GM13976 (cell line): Measurements from ENCODE around the gene ASPSCR1.

Source experiments
- DNase-seq: peaks from one replicate; pipeline ENCODE4 v3.0.0; 2012; ENCODE audit warnings: low spot score
- in situ Hi-C: fragments of 300-500 bp; cut with MboI; formaldehyde crosslinking; loops from one replicate; pipeline ENCODE4 v1.12.0; 2022; ENCODE audit warnings: low sequenced_read_pairs, mixed read lengths, inconsistent platforms; ENCODE audit not compliant: unreplicated experiment
- TF ChIP-seq, protein P1 (sequence below): IDR thresholded peaks from 2 replicates; pipeline ENCODE4 v1.5.1; 2012; ENCODE audit warnings: borderline replicate concordance, mild to moderate bottlenecking; ENCODE audit not compliant: insufficient read depth; ENCODE audit errors: extremely low read depth, missing control alignments, control extremely low read depth

ASPSCR1 gene

DNA sequence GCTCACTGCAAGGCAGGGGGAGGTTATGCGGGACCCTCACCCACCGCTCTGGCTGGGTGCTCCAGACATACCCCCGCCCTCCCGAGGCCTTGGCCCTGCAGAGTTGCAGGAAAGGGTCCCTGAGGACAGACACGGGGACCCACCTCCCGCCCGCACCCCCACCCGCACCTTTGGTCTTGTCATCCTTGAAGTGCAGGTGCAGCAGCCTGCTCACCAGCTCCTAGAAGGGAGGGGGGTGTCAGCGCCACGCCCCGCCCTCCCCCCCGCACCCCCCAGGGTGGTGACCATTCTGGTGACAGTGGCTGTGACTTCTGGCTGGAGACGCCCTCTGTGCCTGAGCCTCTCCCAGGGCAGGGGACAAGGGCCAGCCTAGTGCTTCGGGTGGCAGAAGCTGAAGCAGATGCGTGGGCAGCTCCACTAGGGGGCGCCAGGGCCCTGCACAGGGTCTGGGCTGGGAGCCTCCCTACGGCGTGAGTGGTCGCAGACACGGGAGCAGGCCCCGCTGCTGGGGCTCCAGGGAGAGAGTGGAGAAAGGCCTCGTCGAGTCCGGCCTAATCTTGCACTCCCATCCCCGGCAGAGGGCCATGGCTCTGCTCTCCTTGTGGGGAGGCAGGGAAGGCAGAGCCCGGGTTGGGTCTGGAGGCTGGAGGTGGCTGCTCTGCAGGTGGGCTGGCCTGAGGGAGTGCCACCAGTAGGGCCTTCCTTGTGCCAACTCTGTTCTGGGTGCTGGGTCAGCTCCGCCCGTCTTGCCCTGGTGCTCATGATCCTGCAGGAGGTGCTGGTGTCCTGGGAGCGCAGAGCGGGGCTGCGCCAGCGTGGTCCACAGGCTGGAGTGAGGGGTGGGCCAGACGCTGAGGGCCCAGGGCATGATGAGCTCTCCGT is 42.5 kb downstream of the ASPSCR1 start:
- in situ Hi-C loops: loop anchor here (10.0 kb wide), 1 partner anchor 135 kb away; no protein-coding TSS in a partner anchor
- DNase-seq: peak; percentile 85
- TF ChIP-seq, protein P1, sequence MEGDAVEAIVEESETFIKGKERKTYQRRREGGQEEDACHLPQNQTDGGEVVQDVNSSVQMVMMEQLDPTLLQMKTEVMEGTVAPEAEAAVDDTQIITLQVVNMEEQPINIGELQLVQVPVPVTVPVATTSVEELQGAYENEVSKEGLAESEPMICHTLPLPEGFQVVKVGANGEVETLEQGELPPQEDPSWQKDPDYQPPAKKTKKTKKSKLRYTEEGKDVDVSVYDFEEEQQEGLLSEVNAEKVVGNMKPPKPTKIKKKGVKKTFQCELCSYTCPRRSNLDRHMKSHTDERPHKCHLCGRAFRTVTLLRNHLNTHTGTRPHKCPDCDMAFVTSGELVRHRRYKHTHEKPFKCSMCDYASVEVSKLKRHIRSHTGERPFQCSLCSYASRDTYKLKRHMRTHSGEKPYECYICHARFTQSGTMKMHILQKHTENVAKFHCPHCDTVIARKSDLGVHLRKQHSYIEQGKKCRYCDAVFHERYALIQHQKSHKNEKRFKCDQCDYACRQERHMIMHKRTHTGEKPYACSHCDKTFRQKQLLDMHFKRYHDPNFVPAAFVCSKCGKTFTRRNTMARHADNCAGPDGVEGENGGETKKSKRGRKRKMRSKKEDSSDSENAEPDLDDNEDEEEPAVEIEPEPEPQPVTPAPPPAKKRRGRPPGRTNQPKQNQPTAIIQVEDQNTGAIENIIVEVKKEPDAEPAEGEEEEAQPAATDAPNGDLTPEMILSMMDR: peak; percentile 85

DNA sequence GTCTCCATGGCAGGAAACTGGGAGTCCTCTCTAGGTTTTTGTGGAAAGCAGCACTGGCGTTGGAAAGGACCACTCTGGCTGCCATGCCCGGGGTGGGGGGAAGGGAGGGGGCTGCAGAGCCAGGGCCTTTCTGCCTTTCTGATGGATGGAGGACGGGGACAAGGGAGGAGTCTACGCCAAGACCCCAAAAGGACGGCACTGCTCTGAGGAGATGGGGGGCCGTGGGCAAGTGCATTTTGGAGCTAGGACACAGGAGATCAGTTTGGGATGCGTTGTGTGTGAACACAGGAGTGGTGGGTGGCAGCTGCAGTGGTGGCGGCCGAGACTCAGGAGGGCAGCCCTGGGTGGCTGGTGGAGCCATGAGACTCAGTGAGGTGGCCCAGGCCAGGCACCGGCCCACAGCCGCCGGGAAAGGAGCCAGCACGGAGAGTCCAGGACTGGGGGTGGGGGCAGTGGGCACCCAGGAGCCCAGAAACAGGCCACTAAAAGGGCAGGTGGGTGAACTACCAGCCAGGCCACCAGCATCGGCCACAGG is 43.2 kb downstream of the ASPSCR1 start:
- TF ChIP-seq, protein P1: no peak
- no peak for DNase-seq
- in situ Hi-C loops: loop anchor here (10.0 kb wide), 1 partner anchor 134 kb away; no protein-coding TSS in a partner anchor

DNA sequence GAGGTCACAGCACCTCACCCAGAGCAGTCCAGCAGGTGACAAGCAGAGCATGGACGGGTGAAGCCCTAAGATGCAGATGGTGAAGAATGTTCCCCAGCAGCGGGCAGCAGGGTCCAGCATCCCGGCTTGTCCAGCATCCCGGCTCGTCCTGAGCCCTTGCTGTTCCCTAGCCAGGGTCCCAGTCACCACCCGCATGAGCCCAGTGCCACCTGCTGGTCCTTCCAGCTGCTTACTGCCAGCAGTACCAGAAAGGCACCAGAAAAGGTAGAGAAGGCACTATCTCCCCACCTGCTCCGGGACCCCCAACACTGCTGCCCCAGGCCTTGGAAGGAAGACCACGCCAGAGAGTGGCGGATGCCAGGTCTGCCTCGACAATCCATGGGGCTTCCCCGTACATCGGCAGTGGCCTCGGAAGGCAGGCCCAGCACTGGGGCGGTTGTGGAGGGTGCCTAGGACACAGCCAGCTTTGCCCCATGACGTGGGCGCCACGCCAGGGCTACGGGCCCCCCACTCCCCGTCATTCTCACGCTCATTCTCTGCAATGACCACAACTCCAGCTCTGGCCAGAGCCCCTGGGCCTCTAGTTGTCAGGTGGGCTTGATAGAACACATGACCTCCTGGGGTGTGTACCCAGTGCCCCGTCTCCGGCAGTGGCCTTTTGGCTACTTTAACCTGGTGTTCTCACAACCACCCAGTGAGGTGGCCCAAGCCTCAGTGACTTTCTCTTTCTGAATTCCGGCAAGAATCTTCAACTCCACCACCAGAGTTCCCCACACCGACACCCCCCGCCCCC is 43.9 kb downstream of the ASPSCR1 start:
- peak; percentile 72 for DNase-seq
- in situ Hi-C loops: loop anchor here (10.0 kb wide), 1 partner anchor 133 kb away; no protein-coding TSS in a partner anchor
- TF ChIP-seq, protein P1: peak; percentile 48

DNA sequence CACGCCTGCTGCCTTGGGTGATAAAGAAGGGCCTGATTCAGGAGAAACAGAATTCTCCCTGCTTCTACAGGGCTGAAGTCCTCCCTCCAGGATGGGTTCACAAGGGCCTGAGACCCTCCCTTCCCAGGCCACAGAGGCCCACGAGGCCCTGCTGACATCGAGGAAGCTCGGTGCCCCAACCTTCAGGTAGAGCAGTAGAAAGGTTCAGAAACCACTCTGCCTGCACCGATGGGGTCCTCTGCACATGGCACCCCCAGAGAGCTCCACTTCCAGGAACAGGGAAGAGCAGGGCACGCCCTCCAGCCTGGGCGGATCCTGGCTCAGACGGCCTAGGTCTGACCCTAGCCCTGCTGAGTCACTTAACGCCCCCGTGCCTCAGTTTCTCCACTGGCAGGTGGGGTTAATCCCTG is 44.5 kb downstream of the ASPSCR1 start:
- TF ChIP-seq, protein P1: no peak
- in situ Hi-C loops: loop anchor here (10.0 kb wide), 1 partner anchor 133 kb away; no protein-coding TSS in a partner anchor
- no peak for DNase-seq

DNA sequence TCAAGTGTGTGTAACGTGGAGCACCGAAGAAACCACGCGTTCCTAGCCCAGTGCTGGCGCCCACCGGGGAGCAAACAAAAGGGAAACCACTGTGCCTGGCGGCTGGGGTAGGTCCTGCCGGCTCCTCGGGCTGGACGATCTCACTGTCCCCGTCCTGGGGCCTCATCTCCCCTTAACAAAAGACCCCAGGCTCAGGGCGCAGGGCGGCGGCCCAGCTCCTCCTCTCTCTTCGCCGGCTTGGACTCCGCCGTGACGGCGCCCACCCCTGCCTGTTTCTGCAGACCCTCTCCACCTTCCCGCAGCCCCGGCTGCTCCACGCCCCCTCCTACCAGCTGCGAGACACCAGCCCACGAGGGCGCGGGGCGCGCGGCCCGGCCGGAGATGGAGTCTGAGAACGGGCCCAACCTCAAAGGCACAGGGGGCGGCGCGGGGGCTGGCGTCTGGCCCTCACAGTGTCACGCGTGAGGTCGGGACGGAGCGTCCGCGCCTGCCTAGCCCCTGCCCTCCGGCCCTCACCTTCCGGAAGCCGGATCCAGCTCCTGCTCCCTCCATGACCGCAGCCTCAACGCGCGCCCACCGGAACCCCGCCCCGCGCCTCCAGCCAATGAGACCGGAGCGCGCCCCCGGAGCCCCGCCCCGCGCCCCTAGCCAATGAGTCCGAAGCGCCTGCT is 45.0 kb downstream of the ASPSCR1 start, which contains the start of gene CENPX:
TSS of gene CENPX (minus strand) at position 569 of the 671 bp plus-strand sequence. CDS start at position 552, 17 bp downstream.
- in situ Hi-C loops: loop anchor here (10.0 kb wide), 1 partner anchor 132 kb away; no protein-coding TSS in a partner anchor
- TF ChIP-seq, protein P1: no peak
- DNase-seq: no peak
